ENCODE data around the gene EIF4E1B.
A peak's percentile ranks its signal among the peaks of the same experiment; 100 is the strongest.

The EIF4E1B gene

DNA sequence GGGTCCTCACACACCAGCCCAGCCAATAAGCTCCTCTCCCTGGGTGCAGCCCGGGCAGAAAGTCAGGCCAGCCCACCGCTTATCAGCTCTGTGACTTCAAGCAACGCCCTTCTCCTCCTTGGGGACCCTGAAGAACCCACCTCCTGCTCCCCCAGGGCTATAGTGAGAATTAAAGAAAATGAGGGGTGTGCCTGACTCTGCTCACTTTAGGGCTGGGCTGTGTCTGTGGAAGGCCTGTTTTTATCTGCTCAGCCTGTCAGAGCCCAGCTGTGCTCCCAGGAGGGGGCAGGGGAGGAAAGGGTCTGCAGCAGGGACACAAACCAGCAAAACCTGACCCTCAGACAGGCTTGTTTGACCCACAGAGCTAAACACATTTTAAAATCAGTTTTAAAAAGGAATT is 24.4 kb upstream of the EIF4E1B start:
- no peak for DNase-seq (ENCODE audit: low spot score)

DNA sequence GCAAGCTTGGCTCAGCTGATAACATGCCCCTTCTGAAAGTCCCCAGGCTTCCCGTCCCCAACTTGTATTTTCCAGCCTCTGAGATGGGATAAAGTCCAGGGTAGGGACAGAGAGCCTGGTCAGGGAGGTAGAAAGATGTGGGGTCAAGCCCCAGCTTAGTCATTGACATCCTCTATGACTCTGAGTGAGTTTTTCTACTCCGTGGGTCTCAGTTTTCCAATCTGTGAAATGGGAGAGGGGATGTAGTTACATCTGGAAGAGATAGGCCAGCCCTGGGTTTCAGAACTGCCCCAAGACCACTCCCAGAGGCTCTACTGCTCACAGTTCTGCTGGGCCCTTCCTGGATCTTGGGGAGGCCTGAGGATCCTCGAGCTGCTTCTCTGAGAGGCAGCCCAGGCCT is 23.6 kb upstream of the EIF4E1B start:
- no peak for DNase-seq (ENCODE audit: low spot score)

DNA sequence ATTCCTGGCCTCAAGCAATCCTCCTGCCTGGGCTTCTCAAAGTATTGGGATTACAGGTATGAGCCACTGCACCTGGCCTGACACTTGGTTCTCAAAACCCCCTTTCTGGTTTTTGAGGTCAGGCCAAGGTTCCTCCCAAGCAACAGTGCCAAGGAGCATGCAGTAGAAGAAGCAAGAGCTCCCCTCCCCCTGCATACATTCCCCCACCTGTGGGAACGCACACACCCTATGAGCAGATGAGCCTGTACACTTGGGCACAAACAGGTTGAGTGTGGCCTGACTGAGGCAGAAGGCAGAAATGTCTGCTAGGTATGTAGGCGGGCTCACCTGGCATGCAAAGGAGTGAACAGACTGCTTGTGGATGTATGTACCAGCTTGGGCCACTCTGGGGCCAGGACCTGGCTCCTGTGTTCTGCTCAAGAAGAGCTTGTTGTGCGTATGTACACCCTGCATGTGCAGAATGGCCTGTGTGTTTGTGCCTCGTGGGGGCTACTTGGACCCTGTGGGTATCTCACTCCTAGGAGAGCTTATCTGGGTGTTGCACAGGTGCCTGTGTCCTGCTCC is 22.3 kb upstream of the EIF4E1B start:
- no peak for DNase-seq (ENCODE audit: low spot score)

DNA sequence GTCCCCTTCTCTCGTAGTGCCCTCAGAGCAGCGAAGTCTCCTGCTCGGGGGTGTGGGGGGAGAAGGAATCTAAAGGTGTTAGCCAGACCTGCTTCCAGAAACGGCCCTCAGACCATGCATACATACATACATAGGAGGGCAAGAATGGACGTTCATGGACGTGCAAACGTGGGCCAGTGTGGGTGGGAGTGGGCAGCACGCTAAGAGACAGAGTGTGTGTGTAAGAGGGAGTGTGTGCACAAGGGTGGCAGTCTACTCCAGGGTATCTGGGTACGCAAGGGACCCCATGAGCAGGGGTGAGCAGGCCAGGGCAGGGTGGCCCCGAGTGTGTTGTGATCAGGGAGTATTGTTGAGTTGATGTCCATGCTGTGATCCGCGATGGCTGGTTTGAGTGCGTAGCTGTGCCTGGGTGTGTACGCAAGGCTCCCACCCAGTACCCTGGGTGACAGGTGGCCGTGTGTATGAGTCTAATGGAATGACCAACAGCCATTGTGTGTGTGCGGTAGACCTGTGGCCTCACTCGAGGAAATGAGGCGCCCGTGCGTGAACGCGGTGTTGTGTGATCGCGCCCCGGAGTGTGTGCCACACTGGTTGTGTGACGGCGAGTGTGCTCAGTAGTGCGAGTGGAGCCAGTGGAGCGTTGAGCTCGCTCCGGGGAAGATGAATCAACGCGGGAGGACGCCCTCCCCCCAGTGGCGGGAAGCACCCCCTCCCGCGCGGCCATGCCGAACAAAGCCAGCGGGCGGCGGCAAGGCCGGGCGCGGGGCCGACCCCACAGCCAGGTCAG is 21.3 kb upstream of the EIF4E1B start:
- no peak for DNase-seq (ENCODE audit: low spot score)

DNA sequence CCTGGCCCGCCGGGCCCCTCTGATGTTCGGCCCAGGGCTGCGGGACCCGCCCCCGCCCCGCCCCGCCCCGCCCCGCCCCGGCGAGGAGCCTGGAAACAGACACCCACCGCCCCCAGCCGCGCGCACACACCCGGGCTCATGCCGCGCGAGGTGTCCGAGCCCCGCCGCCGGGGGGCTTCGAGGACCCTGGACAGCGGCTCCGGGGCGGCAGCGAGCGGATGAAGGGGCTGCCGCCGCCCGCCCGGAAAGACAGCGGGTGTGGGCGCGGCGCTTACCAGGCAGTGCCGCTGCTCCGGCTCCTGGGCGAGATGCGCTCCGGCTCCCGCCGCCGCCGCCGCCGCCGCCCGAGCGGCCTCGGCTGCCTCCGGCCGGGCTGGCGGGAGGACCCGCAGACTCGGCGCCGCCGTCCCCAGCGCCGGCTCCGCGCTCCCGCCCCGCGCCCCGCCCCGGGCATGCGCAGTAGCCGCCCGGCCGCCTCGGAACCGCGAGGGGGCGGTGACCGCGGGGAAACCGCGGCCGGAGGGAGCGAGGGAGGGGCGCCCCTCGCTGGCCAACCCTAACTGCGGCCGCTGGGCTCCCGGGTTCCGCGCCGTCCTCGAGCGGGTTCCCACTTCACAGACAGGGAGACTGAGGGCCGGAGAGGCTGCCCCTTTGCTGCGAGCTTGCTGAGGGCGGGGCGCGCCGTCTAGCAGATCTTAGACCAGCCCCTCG is 20.6 kb upstream of the EIF4E1B start, which contains the start of gene GPRIN1:
Gene GPRIN1, minus strand, starts transcription at position 433 of the 711 bp plus-strand sequence. CDS start 10,322 bp downstream, outside the sequence.
- peak; percentile 60 for DNase-seq (ENCODE audit: low spot score)

DNA sequence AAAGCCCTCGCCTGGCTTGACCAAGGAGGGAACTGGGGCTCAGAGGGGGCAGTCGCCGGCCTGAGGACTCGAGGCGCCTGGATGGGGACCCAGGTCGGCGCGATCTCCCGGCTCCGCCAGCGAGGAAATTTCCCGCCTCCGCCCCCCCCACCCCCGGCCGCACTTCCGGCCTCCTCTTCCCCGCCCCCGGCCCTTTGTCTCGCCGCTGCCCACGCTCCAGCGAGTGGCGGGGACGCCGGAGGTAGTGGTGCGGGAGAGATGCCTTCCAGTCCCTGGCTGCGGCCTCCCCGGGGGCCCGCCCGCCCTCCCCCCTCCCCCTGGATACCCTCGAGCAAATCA is 20.1 kb upstream of the EIF4E1B start:
- no peak for DNase-seq (ENCODE audit: low spot score)

DNA sequence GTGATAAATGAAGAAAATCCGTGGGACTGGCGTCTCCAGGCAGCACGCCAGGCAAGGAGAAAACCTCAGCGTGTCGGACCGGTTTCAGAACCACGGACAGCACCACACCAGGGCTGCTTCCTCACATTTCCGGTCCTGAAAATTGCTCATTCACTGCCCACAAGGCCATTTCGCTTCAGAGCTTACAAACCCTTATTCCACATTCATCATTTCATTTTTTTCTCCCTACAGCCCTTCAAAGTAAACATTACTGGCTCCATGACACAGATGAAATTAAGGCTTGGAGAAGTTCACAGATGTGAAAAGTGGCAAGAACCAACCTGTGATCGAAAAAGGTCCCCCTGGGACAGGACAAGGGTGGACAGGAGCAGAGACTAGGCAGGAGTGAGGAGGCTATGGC is 19.0 kb upstream of the EIF4E1B start:
- peak; percentile 52 for DNase-seq (ENCODE audit: low spot score)

DNA sequence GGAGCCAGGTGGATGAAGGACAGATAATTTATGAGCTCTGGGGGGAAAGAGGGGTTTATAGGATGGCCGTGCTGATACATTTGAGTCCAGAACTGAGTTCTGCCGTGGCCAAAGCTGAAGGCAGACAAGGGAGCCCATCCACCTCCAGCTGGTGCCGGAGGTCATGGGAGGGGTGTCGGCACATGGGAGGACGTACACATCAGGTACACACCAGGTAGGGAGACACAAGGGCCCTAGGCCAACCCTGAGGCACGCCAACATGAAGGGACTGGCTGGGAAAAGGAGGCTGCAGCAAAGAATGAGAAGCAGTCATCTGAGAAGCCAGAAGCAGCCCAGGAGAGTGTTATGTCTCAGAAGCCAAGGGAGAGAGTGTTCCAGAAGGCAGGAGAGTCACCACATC is 18.5 kb upstream of the EIF4E1B start:
- DNase-seq (ENCODE audit: low spot score) = no peak

DNA sequence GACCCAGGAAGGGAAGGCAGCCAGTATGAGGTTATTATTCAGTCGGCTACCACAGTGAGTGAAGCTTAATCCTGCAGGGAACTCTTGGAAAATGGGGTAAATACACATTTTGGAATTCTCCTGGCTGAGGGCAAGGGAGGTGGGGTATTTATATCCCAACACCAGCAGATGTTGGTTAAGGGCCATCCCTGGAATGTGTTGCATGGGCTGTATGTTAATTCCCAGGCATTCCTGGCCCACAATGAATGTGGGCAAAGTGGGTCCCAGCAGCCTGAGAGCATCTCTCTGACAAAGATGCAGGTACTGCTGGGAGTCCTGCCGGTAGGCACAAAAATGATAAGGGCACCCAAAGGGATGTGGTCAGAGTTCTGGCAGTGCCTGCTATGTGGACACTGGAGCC is 17.6 kb upstream of the EIF4E1B start:
- DNase-seq (ENCODE audit: low spot score) = no peak

DNA sequence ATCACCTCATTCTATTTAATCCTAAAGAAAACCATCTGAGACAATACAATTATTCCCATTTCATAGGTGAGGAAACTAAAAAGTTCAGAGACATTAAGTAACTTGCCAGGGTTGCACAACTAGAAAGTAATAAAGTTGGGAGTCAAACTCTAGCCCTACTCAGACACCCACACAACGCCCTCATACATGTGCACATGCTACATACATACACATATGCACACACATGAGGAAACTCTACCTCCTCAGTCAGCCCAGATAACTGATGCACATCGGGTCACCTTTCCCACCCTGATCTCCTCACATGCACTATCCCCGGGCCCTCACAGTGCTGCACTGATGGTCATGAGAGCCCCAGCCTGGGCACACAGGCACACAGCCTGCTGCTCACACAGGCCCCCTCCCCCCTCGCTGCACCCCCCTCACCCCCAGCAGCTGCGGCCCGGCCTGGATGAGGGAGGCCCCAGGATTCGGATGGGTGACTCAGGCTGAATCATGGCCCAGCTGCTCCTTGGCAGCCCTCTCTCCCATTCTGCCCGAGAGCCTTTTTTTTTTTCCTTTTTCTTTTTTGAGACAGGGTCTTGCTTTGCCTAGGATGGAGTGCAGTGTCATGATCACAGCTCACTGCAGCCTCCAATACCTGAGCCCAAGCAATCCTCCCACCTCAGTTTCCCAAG is 15.5 kb upstream of the EIF4E1B start:
- DNase-seq (ENCODE audit: low spot score) = no peak

DNA sequence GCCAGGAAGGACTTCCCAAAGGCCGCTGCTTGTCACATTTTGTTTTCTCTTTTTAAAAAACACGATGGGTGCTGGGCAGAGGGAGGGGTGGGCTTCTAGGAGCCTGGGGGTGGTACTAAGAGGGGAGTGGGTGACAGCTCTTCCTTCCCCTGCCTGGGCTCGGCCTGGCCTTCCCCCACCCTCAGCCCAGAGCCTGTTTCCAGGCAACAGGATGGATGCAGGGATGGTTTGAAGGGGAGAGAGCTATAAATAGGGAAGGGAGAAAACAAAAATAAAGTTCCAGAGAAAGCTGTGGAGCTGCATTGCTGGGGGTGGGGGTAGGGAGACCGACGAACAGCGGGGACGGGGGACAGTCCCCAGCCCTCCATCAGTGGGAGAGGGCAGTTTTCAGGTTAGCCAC is 14.0 kb upstream of the EIF4E1B start:
- no peak for DNase-seq (ENCODE audit: low spot score)

DNA sequence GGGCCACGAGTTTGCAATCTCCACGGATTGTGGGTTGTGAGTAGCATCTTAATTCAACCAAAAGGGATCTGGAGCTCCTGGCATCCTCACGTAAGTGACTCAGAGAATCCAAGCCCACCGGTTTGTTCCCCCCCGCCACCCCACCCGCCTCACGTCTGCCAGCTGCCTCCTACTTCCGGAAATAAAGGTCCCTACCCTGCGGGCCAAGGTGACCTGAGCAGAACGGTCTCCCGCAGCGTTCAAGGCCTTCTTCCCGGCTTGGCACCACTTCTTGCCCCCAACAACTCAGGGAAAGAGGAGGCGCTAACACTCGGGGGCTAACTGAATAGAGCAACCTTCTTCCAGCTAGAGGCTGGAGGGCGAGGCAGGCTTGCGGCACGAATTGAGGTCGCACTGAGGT is 11.7 kb upstream of the EIF4E1B start:
- no peak for DNase-seq (ENCODE audit: low spot score)

DNA sequence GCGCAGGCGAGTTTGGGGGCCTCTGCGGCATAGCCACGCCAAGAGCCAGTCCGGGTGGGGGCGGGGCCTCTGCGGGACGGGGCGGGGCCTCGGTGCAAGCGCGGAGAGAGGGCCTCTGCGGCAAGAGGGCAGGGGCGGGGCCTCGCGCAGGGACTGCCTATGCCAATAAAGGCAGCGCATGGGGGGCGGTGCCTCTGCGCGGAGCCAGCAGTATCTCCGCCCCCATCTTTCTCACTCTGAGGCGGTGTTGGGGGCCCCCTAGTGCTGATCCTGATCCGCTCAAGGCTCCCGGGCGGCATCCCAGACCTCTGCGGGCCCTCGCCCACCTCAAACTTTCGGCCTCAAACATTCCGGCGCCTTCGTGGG is 11.3 kb upstream of the EIF4E1B start:
- DNase-seq (ENCODE audit: low spot score) = peak; percentile 83

DNA sequence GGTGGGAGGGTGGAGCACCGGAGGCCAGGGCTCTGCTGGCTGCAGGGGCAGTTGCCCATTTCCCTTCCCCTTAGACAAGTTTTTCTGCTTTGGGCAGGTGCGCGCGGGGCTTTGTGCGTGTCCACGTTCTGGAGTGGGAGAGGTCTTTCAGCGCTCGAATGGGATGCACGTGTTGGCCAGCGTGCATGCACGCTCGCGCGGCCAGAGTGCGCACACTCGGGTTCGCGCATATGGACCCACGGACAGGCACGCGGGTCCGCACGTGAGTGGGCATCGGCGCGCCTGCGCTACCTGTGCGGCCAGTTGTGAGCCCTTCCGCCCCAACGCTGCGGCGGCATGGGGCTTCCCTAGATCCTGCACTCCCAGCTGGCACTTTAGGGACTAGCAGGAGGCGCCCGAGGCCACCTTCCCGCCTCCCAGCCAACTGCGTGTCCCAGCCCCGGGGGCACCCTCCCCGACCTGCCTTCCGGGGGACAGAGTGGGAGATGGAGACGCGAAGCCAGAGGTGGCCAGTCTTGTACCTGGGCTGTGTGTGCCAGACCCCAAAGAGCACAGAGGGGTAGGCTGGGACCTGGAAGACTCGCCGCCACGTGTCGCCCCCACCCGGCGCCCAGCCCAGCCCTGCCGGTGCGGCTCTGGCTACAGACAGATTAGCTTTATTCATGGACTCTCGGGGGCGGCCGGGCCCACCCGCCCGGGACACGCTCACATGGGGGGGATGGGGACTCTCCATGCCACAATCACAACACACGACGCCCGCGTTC is 10.7 kb upstream of the EIF4E1B start:
- DNase-seq (ENCODE audit: low spot score) = no peak

DNA sequence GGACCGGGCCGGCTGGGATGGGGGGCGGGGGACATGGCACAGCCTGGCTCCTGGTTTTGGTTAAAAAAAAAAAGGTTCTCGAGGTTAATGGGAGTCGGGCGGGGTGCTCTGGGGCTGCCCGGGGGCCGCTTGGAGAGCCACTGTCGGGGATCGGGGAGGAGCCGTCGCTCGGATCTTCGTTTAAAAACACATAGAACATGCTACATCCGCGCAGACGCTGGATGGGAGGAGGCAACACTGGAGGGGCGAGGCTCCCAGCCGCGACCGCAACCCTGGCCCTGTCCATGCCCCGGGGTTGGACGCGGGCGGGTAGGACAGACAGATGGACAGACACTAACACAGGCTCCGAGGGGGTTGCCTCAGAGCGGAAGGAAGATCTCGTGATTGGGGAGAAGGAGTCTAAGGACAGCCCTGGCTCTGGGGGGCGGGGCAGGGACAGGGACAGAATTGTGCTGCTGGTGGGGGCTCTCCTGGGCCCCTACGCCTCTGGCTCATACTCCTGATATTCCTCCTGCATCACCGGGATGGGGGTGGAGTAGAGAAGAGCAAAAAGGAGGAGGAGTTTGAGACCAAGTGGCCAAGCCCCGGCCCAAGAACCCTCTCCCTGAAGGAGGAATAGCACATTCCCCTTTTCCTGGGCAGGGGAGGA is 10.0 kb upstream of the EIF4E1B start:
- no peak for DNase-seq (ENCODE audit: low spot score)

DNA sequence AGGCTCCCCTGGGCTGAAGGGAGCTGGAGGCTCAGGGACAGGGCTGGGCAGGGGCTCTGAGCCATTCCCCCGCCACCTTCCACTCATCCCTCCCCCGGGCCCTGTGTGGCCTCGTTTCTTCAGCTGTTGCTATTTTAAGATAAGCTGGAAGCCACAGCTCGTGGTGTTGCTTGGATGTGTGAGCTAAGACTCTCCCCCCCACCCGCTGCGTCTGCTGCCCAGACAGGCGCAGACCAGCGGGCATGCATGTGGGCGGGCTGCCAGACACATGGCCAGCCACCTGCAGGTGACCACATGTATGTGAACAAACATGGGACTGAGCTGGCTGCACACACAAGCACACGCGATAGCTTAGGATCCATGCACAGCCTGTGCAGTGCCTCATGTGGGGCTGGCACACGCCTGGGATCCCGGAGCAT is 8.8 kb upstream of the EIF4E1B start:
- no peak for DNase-seq (ENCODE audit: low spot score)

DNA sequence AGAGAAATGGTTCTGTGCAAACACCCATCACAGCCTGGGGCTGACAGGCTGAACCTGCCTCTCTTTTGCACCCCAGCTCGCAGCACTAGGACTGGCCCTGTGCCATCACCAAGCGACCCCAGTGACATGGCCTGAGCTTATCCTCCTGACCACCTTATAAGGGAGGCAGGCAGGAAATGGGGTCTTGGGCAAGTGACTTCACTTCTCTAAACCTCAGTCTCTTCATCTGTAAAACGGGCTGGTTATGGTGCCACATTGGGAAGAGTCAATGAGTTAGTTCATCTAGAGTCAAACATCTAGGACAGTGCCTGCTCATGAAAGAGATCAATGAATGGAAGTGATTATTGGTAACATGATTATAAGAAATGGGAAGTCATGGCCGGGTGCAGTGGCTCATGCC is 6.3 kb upstream of the EIF4E1B start:
- DNase-seq (ENCODE audit: low spot score) = no peak

DNA sequence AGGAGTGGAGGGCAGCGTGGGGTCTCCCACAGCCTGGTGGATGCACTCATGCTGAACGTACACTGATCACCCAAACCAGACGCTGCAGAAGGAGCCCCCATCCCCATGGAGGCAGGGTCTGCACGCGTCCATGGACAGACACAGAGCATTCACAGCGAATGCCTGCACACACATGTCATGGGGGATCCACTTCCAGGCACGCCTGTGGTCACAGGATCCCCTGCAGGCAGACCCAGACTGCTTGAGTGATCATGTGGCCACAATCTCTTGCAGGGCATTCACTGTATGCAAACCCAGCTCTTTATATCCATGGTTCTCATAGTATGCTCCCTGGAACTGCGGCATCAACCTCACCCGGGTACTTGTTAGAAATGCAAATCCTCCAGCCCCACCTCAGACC is 5.5 kb upstream of the EIF4E1B start:
- DNase-seq (ENCODE audit: low spot score) = no peak

DNA sequence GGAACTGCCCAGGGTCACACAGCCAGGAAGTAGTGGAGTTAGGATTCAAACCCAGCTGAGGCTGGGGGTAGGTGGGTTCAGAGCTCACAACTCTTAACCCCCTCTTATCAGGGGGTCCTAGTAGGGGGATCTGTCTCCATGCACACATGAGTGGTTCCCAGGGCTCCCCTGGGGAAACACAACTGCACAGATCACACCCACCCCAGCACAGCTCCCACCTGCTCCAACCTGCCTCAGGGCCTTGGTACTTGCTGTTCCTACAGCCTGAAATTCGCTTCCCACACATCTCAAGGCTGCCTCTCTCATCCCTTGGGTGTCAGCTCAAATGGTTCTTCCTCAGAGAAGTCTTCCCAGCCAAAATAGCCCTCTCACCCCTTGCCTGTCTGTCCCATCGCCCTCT is 5.0 kb upstream of the EIF4E1B start:
- DNase-seq (ENCODE audit: low spot score) = no peak

DNA sequence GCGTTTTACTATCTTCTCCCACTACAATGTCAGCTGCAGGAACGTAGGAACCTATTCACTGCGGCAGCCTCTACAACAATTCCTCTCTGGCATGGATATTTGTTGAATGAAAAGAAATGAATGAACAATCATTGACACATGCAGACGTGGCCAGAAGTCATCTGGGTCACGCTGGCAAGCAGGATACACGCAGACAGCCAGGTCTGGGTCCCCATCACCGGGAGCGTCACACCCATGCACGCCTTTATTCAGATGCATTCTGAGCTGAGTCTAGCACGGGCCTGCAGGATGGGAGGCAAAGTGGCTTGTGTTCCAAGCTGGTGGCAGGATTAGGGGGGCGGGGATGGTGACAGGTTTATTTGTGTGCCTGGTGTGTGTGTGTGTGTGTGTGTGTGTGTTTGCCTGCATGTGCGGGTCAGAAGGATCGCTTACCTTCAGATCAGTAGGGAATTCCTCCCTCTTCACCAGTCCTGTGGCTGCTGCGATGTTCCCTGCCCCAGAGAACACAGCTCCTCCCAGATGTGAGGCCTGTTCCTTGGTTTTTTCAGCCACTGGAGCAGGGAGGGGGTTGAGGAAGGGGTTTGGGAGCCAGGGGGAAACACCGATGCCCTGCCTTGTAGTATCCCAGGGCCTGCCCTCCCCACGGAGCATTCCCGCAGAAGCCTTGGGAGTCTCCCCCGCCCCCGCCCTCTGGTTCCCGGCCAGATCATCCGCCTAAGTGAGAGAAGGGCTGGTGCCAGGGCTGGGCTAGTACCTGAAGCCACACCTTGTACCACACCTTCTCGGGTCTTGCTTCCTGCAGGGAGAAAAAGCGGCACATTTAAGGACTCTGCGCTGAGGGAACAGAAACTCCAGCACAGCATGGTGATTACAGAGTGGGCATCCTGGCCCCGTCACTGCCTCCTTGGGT is 4.3 kb upstream of the EIF4E1B start:
- DNase-seq (ENCODE audit: low spot score) = no peak

DNA sequence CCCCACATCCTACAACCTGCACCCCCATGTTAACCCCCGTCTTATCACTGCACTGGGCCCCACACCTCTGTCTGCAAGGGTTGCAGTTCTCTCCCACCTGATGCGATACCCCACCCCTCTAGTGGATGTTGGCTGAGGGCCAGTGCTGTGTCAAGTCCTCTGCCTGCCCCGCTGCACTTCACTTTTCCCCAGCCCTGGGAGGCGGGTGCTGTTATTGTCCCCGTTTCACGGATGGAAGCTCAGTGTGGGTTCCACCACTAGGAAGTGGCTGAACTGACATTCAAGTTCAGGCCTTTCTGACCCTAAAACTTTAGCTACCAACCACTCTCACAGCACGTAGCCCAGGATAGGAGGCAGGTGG is 3.6 kb upstream of the EIF4E1B start:
- no peak for DNase-seq (ENCODE audit: low spot score)
